Adipocyte (in vitro differentiated cells): ENCODE results near the gene RGS6.
"Not testable (repeated sequence)": the region's sequence is repeated elsewhere in the genome, so short reads cannot be mapped to it uniquely, and the experiment has no call there.

Experiments
- DNase-seq: peaks from one replicate; pipeline ENCODE4 v3.0.0-alpha.2; 2015; ENCODE audit warnings: low read depth
- H3K27me3 ChIP-seq: replicated peaks from 2 replicates; pipeline ENCODE4 v1.7.0; 2013; ENCODE audit warnings: mild to moderate bottlenecking, low read length, moderate library complexity; ENCODE audit not compliant: control insufficient read depth, insufficient read depth
- H3K36me3 ChIP-seq: 2 replicates; pipeline ENCODE4 v1.7.0; 2013; ENCODE audit warnings: low read length, mild to moderate bottlenecking, moderate library complexity; ENCODE audit not compliant: control insufficient read depth, insufficient read depth, severe bottlenecking
- H3K4me1 ChIP-seq: 2 replicates; pipeline ENCODE4 v1.7.0; 2013; ENCODE audit warnings: mild to moderate bottlenecking, low read length, moderate library complexity; ENCODE audit not compliant: control insufficient read depth, insufficient read depth
- H3K4me3 ChIP-seq: 2 replicates; pipeline ENCODE4 v1.7.0; 2013; ENCODE audit warnings: mild to moderate bottlenecking, low read length, moderate library complexity
- H3K9ac ChIP-seq: 2 replicates; pipeline ENCODE4 v1.7.0; 2013; ENCODE audit warnings: mild to moderate bottlenecking, low read length, moderate library complexity
- H3K9me3 ChIP-seq: 2 replicates; pipeline ENCODE4 v1.7.0; 2013; ENCODE audit warnings: mild to moderate bottlenecking, low read length, moderate library complexity; ENCODE audit not compliant: control insufficient read depth

The RGS6 gene

DNA sequence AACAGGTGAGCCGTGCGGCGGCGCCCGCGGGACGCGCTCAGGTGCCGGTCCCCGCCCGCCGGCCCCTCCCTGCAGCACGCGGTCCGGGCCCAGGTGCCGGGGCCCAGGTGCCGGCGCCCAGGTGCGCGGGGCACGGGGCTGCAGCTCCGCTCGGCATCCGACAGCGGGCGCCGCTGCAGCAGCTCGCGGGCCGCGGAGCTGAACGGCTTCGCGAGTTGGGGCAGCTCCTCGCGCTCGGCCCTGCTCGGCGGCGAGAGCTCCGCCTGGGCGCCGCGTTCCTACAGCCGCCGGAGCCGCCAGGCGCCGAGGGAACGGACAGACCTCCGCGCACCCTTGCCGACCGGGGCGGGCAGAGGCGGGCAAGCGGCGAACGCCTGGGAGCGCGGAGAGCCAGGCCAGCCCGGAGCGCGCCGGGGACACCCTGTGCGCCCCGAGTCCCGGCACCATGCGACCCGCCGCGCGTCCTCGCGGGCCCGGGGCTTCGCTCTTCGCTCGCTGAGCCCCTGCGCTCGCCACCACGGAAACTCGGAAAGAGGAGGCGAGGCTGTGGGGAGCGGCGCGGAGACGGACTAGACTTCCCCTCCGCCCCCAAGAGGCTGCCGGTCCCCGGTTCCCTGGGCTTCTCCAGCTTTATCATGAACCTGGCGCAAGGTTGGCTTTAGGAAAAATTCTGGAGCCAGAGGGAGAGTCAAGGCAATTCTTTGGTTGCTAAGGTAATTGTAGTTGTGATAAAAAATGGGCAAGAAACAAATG lies at the start of gene RGS6:
TSS of gene RGS6 (plus strand) at position 201 of the 753 bp plus-strand sequence.
- peak; percentile 41 for DNase-seq
- Histone ChIP-seq H3K27me3 (peaks cover 34% of the 10 kb centered on the region), H3K4me1 (no peaks in the 10 kb centered on the region), H3K36me3 (no peaks in the 10 kb centered on the region), H3K9me3 (peaks cover 3% of the 10 kb centered on the region), H3K4me3 (no peak within 1 kb of the TSS), H3K9ac (no peak within 1 kb of the TSS)

DNA sequence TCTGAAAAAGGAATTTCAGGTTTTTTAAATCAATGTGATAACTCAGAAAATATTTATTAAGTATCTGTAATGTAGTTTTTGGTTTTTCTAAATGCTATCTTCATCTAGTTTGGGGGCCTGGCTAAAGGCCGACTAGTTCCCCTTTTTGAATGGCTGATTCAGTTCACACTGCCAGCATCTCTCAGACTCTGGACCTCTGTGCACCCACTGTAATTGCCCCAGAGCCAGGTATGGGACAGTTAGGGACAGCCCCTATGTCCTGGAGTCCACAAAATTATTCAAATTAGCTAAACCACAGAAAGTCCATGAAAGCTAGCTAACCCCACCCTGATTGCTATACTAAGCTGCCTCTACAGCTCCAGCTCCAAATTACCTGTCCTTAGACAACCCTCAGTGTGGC lies 49.1 kb upstream of the RGS6 start:
- no peak for DNase-seq
- H3K27me3 ChIP-seq, result no peaks in the 10 kb centered on the region
- no peak overlapping the region for H3K4me3 ChIP-seq
- no peak overlapping the region for H3K9ac ChIP-seq
- H3K9me3 ChIP-seq, result peaks cover 3% of the 10 kb centered on the region
- no peaks in the 10 kb centered on the region for H3K36me3 ChIP-seq
- H3K4me1 ChIP-seq, result no peaks in the 10 kb centered on the region

DNA sequence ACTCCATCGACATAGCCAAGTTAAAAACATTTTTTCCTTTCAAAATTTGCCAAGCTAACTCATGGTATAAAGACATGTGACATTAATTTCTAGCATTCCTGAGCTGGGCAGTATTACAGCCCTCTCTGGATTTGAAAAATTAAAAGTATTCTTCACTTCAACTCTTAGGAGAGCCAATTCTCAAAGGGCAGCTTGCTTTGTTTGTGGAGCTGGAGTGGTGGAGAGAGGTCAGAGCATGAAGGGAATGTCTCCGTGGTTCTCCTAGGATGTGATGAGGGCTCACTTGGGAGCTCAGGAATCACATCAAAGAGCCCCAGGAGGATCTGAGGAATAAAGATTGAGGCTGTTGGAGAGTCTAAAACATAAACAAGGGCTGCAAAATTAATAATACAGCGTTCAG lies 46.9 kb upstream of the RGS6 start:
- Histone ChIP-seq H3K4me1 (no peaks in the 10 kb centered on the region), H3K4me3 (no peak overlapping the region), H3K9me3 (peaks cover 3% of the 10 kb centered on the region), H3K27me3 (no peaks in the 10 kb centered on the region), H3K9ac (no peak overlapping the region), H3K36me3 (no peaks in the 10 kb centered on the region)
- DNase-seq, result peak; percentile 43

DNA sequence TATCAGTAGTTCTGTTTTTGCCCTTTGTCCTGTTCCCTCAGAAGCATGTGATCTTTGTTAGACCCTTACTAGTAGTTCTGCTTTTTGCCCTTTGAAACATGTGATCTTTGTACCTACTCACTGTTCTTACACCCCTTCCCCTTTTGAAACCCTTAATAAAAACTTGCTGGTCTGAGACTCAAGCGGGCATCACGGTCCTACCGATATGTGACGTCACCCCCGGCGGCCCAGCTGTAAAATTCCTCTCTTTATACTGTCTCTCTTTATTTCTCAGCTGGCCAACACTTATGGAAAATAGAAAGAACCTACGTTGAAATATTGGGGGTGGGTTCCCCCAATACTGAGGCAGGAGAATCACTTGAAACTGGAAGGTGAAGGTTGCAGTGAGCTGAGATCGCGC lies 44.4 kb upstream of the RGS6 start:
- not testable (repeated sequence) for H3K27me3 ChIP-seq, H3K4me1 ChIP-seq, H3K9me3 ChIP-seq, DNase-seq, H3K9ac ChIP-seq, H3K36me3 ChIP-seq, H3K4me3 ChIP-seq

DNA sequence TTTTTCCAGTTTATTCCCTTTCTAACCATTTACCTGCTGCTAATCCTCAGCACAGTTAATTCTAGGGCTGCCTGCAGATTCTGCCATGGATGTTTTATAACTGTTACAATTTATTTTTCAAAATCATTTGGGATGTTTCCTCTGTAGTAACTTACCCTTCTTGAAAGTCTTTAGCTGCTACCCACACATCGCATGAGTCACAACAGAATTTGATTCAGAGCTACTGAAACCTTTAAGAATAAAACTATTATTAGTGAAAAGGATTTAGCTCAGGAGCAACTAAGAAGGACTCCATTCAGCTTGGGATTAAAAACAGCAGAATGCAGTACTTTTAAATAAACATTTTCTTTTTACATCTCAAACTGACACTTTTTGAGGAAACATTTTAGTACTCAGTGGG lies 41.7 kb upstream of the RGS6 start:
- Histone ChIP-seq H3K4me1 (no peaks in the 10 kb centered on the region), H3K9ac (no peak overlapping the region), H3K36me3 (no peaks in the 10 kb centered on the region), H3K27me3 (no peaks in the 10 kb centered on the region), H3K4me3 (no peak overlapping the region), H3K9me3 (peaks cover 3% of the 10 kb centered on the region)
- DNase-seq, result no peak

DNA sequence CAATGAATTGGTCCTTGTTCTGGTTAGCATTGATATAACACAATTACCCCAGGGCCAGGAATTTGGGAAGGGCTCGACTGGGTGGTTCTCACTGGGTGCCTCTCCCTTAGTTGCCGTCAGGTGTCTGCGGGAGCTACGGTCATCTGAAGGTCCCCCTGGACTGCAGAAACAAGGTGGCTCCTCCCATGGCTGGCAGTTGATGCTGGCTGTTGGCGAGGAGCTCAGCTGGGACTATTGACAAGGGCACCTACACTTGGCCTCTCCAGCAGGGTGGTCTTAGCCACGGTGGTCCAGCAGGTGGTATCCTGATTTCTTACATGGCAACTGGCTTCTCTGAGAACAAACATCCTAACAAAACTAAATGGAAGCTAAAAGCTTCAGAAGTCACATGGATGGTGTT lies 41.0 kb upstream of the RGS6 start:
- no peak overlapping the region for H3K9ac ChIP-seq
- H3K9me3 ChIP-seq, result peaks cover 3% of the 10 kb centered on the region
- H3K4me1 ChIP-seq, result no peaks in the 10 kb centered on the region
- no peak for DNase-seq
- no peak overlapping the region for H3K4me3 ChIP-seq
- H3K27me3 ChIP-seq, result no peaks in the 10 kb centered on the region
- H3K36me3 ChIP-seq, result no peaks in the 10 kb centered on the region

DNA sequence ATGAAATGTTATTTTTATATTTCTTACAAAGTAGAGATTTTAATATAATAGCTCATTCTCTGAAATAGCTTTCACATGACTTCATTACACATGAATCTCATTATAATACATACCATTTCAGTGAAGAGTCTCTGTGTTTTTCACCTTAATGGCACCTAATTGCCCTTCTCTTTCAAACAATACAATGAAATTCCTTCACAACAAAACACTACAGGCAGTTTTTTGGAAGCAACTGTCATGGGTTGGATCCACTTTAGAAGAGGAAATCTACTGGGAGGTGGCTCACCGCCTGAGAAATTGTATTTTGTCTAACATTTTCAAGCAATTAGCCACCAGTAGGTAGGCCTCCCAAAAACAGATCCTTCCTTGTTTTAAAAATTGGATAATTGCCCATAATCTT lies 40.3 kb upstream of the RGS6 start:
- H3K9ac ChIP-seq, result no peak overlapping the region
- no peaks in the 10 kb centered on the region for H3K36me3 ChIP-seq
- H3K9me3 ChIP-seq, result peaks cover 2% of the 10 kb centered on the region
- H3K27me3 ChIP-seq, result no peaks in the 10 kb centered on the region
- no peak for DNase-seq
- H3K4me1 ChIP-seq, result no peaks in the 10 kb centered on the region
- no peak overlapping the region for H3K4me3 ChIP-seq

DNA sequence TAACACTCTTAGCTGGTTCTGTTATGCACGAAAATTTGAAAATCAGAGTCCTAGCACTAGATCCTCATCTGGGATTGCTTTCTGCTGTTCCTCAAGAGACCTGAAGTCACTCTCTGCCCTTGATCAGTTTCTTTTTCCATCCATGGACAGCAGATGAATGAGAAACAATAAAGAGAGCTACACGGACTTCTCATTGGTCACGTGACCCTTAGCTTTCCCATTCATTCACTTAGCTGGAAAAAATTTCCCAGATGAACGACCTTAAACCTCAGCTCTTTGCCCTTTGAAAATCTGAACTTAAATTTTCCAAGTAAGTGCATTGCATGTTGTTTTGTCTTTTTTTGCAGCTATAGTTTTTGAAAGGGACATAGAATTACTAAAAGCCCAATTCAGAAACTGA lies 27.2 kb upstream of the RGS6 start:
- DNase-seq, result no peak
- no peaks in the 10 kb centered on the region for H3K36me3 ChIP-seq
- H3K9me3 ChIP-seq, result peaks cover 6% of the 10 kb centered on the region
- H3K4me1 ChIP-seq, result no peaks in the 10 kb centered on the region
- H3K9ac ChIP-seq, result no peak overlapping the region
- peaks cover 17% of the 10 kb centered on the region for H3K27me3 ChIP-seq
- H3K4me3 ChIP-seq, result no peak overlapping the region

DNA sequence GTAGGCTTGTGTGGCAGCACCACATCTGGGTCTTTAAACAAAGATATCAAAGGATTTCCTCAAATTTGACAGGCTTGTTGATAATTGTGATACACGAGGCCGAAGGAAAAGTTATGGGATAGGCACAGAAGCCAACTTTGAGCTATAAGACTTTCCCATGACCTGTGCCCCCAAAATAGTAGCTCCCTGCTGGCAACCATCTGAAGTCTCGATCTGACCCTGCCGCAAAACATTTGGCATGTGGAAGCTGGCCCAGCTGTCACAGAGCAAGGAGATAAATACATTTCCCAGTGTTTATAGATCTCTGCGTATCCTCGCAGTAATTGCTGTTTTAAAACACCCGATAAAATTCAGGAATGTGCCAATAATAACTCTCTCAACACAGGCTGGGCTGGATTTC lies 26.4 kb upstream of the RGS6 start:
- Histone ChIP-seq H3K27me3 (peaks cover 17% of the 10 kb centered on the region), H3K9ac (no peak overlapping the region), H3K4me3 (no peak overlapping the region), H3K36me3 (no peaks in the 10 kb centered on the region), H3K4me1 (no peaks in the 10 kb centered on the region), H3K9me3 (no peaks in the 10 kb centered on the region)
- DNase-seq, result no peak

DNA sequence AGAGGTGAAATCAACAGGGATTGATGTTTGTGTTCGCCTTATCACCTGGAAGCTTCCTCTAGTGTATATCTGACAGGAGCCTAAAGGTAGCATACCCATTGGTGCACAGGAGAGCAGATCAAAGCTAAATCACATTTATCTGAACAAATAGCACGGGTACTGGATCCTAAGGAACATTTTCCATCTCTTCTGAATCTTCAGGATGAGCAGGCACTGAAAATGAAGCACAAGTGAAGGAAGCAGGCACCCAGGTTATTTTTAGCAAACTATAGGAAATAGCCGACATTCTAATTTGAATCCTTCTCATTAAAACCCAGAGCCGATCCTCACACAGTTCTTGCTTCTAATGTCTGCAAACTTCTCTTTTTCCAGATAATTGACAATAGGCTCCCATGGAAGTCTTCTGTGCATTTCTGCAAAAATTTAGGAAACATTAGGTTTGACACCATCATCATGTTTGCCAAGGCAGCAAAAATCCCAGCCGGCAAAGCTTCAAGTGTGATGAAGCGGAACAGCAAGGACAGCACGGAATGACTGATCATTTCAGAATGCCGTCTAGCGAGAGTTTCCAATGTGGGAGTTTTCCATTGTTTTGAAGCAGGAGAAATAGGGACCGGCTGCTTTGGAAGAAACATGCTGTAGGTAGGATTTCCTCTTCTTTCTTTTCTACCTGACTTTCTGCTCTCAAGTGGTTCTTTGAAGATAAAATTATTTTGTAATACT lies 24.3 kb upstream of the RGS6 start:
- DNase-seq, result no peak
- H3K27me3 ChIP-seq, result peaks cover 17% of the 10 kb centered on the region
- H3K9ac ChIP-seq, result no peak overlapping the region
- no peaks in the 10 kb centered on the region for H3K36me3 ChIP-seq
- no peak overlapping the region for H3K4me3 ChIP-seq
- H3K4me1 ChIP-seq, result no peaks in the 10 kb centered on the region
- no peaks in the 10 kb centered on the region for H3K9me3 ChIP-seq

DNA sequence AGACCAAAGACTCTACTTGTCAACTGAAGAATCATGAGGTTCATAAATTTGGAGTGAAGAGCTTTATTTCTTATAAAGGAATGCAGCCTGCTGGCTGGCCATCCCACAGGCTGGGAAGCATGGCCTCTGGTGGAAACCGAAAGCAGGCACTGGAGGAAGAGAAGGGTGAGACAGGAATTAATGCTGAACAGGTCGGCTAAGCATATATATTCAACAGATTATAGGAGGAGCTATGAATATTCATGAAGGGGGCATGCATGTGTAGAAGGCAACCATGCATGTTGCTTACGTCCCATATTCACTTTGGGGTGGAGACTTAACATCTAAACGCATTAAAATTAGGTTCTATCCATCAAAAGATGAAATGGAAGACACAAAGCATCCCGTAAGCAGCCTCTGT lies 20.6 kb upstream of the RGS6 start:
- Histone ChIP-seq H3K9me3 (no peaks in the 10 kb centered on the region), H3K4me1 (no peaks in the 10 kb centered on the region), H3K4me3 (no peak overlapping the region), H3K36me3 (no peaks in the 10 kb centered on the region), H3K27me3 (peaks cover 6% of the 10 kb centered on the region), H3K9ac (no peak overlapping the region)
- DNase-seq, result no peak
